GM13977 (cell line): ENCODE measurements around the gene AGAP3.
A peak's percentile ranks its signal among the peaks of the same experiment; 100 is the strongest.

Experiments used
- DNase-seq: peaks from one replicate; pipeline ENCODE4 v3.0.0; 2012; ENCODE audit warnings: low spot score
- in situ Hi-C: fragments of 300-500 bp; cut with MboI; formaldehyde crosslinking; loops from one replicate; pipeline ENCODE4 v1.12.0; 2022; ENCODE audit warnings: low sequenced_read_pairs, low pct_unique_long_range_greater_than_20kb, mixed read lengths, inconsistent platforms; ENCODE audit not compliant: unreplicated experiment
- TF ChIP-seq, protein P1 (sequence below): IDR thresholded peaks from 2 replicates; pipeline ENCODE4 v1.5.1; 2012; ENCODE audit warnings: mild to moderate bottlenecking, control low read depth; ENCODE audit not compliant: insufficient read depth; ENCODE audit errors: extremely low read depth, missing control alignments

Gene AGAP3

DNA sequence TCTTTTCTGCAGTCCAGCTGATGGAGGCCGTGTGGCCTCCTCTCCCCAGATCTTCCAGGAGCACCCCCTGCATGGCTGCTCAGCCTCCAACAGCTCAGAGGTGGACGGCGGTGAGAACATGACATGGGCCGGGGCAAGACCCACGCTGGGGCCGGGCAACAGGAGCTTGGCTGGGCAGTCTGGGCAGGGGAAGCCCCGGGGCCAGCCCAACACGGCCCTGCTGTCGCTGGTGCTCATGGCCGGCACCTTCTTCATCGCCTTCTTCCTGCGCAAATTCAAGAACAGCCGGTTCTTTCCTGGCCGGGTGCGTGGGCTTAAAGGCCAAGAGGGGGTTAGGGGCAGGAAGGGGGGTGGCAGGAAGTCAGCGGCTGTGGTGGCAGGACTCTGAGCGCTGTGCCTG lies 12.3 kb upstream of the AGAP3 start:
- in situ Hi-C loops = no loop called here
- TF ChIP-seq, protein P1, sequence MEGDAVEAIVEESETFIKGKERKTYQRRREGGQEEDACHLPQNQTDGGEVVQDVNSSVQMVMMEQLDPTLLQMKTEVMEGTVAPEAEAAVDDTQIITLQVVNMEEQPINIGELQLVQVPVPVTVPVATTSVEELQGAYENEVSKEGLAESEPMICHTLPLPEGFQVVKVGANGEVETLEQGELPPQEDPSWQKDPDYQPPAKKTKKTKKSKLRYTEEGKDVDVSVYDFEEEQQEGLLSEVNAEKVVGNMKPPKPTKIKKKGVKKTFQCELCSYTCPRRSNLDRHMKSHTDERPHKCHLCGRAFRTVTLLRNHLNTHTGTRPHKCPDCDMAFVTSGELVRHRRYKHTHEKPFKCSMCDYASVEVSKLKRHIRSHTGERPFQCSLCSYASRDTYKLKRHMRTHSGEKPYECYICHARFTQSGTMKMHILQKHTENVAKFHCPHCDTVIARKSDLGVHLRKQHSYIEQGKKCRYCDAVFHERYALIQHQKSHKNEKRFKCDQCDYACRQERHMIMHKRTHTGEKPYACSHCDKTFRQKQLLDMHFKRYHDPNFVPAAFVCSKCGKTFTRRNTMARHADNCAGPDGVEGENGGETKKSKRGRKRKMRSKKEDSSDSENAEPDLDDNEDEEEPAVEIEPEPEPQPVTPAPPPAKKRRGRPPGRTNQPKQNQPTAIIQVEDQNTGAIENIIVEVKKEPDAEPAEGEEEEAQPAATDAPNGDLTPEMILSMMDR = no peak
- DNase-seq = no peak

DNA sequence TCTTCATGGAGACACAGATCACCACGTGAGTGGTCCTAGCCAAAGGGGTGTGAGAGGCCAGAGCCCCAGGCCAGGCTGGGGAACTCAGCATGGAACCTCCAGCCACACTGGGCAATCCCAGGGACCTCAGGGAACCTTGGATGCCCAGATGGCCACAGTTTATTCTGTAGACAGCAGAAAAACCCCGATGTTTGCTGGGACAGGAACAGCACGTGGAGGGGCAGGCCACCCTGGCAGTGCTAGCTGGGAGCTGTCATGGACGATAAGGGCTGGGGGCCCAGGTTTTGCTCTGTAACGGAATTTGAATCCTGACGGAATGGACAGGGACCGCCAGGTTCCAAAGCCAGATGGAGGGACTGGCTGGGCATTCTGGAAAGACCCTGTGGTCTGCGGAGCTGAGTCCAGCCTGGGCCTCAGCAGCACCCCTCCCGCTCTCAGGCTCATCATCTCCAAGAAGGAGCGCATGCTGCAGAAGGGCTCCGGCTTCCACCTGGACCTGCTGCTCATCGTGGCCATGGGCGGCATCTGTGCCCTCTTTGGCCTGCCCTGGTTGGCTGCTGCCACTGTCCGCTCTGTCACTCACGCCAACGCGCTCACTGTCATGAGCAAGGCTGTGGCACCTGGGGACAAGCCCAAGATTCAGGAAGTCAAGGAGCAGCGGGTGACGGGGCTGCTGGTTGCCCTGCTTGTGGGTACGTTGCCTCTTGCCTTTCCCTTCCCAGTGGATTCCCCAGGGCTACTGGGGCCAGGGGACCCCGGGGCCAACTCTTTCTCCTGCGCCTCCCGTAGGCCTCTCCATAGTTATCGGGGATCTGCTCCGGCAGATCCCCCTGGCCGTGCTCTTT lies 11.2 kb upstream of the AGAP3 start:
- TF ChIP-seq, protein P1 = no peak
- DNase-seq = no peak
- in situ Hi-C loops = no loop called here

DNA sequence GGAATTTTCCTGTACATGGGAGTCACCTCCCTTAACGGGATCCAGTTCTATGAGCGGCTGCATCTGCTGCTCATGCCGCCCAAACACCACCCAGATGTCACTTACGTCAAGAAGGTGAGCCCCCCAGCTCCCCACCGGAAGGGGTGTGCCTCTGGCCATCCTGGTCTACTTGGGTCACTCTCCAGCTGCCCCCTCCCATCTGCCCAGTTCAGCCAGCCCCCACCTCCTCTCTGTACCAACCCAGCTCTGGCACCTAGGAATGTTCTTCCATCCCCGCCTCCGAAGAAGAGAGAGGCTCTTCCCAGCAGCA lies 10.7 kb upstream of the AGAP3 start:
- in situ Hi-C loops = no loop called here
- DNase-seq = no peak
- TF ChIP-seq, protein P1 = no peak

DNA sequence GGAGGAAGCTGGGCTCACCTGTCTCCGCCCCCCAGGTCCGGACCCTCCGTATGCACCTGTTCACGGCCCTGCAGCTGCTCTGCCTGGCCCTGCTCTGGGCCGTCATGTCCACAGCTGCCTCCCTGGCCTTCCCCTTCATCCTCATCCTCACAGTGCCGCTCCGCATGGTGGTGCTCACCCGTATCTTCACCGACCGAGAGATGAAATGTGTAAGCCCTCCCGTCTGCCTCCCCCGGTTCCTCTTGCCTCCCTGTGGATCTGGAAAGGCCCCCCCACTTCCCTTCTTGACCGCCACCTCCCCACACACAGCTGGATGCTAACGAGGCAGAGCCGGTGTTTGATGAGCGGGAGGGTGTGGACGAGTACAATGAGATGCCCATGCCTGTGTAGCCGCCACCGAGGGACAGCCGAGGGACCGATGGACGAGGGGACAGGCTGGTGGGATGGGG lies 10.3 kb upstream of the AGAP3 start:
- in situ Hi-C loops = no loop called here
- TF ChIP-seq, protein P1 = no peak
- no peak for DNase-seq

DNA sequence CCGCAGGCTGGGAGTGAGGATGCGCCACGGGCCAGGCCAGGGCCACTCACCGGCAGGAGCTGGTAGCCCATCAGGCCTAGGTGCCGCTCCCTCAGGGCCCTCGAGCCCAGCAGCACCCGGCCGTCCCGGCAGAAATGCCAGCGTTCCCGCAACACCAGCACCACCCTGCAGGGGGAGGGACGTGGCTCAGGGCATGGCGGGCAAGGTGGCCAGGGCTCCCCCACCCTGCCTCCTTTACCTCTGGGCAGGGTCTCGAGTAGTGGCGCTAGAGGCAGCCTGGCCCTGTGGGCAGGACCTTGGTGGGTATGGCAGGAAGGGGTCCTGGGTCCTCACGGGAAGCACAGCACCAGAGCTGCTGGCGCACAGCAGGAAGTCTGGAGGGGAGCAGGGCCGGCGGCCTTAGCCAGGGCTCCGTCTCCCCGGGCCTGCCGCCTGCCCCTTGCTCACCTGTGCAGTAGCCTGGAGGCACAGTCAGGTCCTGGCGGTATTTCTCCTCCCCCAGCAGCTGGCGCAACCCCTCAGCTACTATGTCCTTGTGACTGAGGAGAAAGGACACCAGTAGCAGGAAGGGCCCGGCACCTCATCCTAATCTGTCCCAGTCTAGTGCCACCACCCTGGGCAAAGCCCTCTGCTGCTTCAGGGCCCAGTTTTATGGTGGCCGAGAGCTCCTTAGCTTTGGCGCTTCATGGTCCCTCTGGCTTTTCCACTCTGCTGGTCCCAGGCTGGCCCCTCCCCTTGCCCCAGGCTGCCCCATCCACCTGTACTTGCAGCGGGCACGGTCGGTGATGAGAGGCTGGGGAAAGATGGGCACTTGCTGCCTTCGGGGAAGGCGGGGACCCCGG lies 9.2 kb upstream of the AGAP3 start:
- in situ Hi-C loops = no loop called here
- TF ChIP-seq, protein P1 = peak; percentile 25
- DNase-seq = no peak

DNA sequence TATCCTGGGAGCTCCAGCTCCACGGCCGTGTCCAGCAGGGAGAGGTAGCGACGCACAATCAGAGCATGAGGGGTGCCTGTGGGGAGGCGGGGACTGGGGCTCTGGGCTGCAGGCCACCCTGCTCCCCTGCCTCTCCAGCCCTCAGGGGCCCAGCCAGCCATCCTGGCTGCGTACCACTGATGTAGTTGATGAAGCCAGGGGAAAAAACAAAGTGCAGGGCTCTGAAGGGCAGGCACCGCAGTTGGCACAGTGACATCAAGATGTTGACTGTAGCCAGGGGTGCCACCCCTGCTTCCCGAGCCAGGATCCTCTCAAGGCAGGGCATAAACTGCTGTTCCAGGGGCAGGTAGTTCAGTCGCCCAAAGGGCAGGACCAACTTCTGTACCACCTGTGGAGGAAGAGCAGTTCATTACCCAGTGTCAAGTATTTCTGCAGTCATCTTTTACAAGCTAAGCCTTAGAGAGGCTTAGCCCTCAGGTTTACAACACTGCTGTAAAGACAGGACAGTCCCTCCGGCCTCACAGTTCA lies 8.5 kb upstream of the AGAP3 start:
- TF ChIP-seq, protein P1 = no peak
- in situ Hi-C loops = no loop called here
- DNase-seq = no peak
